Activated B cell treated with CpG ODN at 0.5 μM for 24 hours (primary cell): Measurements from ENCODE around the gene CDK14. TPM values are rescaled to one million over a fixed set of nuclear protein-coding genes. Genes with fewer than 3 reads are reported as not detected.

Experiments used
- ATAC-seq: fragments of 200-7000 bp; cut with Tn5 transposase; one replicate; pipeline ENCODE4 v1.10.0; 2021; ENCODE audit warnings: low read depth, mild to moderate bottlenecking, moderate library complexity
- CTCF ChIA-PET: fragments of 350-600 bp; sonication (Branson Sonifier 250); formaldehyde crosslinking; loops from one replicate; lab custom pipeline; 2021; ENCODE audit warnings: antibody characterized with exemption; lab: Charles Lee
- POLR2A ChIA-PET: fragments of 350-600 bp; sonication (Branson Sonifier 250); formaldehyde crosslinking; loops from one replicate; lab custom pipeline; 2021; ENCODE audit warnings: antibody characterized with exemption; lab: Charles Lee
- DNase-seq: peaks from one replicate; pipeline ENCODE4 v3.0.0; 2022
- H3K27ac Mint-ChIP-seq: one replicate; pipeline ENCODE4 v1.8.0; 2020; ENCODE audit warnings: mixed read lengths
- H3K27me3 Mint-ChIP-seq: one replicate; pipeline ENCODE4 v1.8.0; 2021; ENCODE audit warnings: mixed read lengths
- H3K36me3 Mint-ChIP-seq: one replicate; pipeline ENCODE4 v1.8.0; 2021; ENCODE audit warnings: low read depth, mixed read lengths
- H3K4me1 Mint-ChIP-seq: one replicate; pipeline ENCODE4 v1.8.0; 2021; ENCODE audit warnings: mixed read lengths
- H3K4me3 Mint-ChIP-seq: one replicate; pipeline ENCODE4 v1.8.0; 2020; ENCODE audit warnings: mild to moderate bottlenecking, mixed read lengths
- H3K9me3 Mint-ChIP-seq: one replicate; pipeline ENCODE4 v1.8.0; 2020; ENCODE audit warnings: mixed read lengths
- intact Hi-C: fragments of 100-400 bp; cut with micrococcal nuclease; formaldehyde crosslinking; loops from one replicate; pipeline ENCODE4 v1.15.1; 2024
- total RNA-seq: library from RNA; stranded (reverse); gene quantifications from 2 replicates; pipeline ENCODE4 v1.2.3, GENCODE V29; 2022
- TF ChIP-seq, protein P1 (sequence below): fragments of 200-600 bp; IDR thresholded peaks from one replicate; pipeline ENCODE4 v1.8.0; 2022; ENCODE audit warnings: antibody characterized with exemption, mild to moderate bottlenecking

CDK14 gene
- total RNA-seq, 1 donor from 2014 or later = 140 TPM

- no peaks in the 10 kb centered on the region for H3K36me3 Mint-ChIP-seq
- CTCF ChIA-PET = no interaction called here
- intact Hi-C loops = no loop called here
- H3K4me1 Mint-ChIP-seq = no peaks in the 10 kb centered on the region
- H3K9me3 Mint-ChIP-seq = no peaks in the 10 kb centered on the region
- POLR2A ChIA-PET = no interaction called here
- DNase-seq (no peak), ATAC-seq (no peak)
- TF ChIP-seq, protein P1, sequence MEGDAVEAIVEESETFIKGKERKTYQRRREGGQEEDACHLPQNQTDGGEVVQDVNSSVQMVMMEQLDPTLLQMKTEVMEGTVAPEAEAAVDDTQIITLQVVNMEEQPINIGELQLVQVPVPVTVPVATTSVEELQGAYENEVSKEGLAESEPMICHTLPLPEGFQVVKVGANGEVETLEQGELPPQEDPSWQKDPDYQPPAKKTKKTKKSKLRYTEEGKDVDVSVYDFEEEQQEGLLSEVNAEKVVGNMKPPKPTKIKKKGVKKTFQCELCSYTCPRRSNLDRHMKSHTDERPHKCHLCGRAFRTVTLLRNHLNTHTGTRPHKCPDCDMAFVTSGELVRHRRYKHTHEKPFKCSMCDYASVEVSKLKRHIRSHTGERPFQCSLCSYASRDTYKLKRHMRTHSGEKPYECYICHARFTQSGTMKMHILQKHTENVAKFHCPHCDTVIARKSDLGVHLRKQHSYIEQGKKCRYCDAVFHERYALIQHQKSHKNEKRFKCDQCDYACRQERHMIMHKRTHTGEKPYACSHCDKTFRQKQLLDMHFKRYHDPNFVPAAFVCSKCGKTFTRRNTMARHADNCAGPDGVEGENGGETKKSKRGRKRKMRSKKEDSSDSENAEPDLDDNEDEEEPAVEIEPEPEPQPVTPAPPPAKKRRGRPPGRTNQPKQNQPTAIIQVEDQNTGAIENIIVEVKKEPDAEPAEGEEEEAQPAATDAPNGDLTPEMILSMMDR = no peak
- H3K27ac Mint-ChIP-seq = no peak overlapping the region
- peaks cover 6% of the 10 kb centered on the region for H3K27me3 Mint-ChIP-seq
- H3K4me3 Mint-ChIP-seq = no peak overlapping the region
Measured at GRCh38 chr7:91239772-91240171, 643.7 kb downstream of the CDK14 start.

DNA sequence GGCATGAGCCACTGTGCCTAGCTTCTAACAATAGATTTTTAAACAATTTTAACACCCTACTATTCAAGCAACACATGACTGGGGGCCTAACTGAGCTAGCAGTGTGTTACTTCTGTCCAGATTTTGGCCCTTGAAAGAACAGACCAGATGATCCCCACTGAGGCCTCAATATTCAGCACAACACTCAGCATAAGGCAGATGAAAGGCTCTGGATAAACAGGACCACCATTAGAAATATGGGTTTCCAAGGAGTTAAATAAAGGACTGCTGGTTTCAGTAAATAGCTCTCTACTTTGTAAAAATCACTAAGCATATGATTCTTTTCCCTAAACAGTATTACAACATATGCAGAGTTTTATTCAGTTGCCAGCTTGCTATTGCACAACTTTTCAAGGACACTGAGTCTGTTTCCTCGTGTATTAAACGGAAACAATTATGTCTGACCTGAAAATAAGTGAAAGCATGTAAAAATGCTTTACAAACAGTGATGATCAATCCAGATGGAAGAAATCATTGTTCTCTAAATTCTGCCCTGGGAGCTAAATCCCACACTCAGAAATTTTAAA lies 644.3 kb downstream of the CDK14 start:
- Mint-ChIP-seq H3K27ac (no peak overlapping the region), H3K4me3 (no peak overlapping the region), H3K9me3 (no peaks in the 10 kb centered on the region), H3K36me3 (no peaks in the 10 kb centered on the region), H3K4me1 (no peaks in the 10 kb centered on the region), H3K27me3 (peaks cover 6% of the 10 kb centered on the region)
- DNase-seq (no peak), ATAC-seq (no peak)
- POLR2A ChIA-PET = no interaction called here
- TF ChIP-seq, protein P1 = no peak
- intact Hi-C loops = no loop called here
- CTCF ChIA-PET = no interaction called here

DNA sequence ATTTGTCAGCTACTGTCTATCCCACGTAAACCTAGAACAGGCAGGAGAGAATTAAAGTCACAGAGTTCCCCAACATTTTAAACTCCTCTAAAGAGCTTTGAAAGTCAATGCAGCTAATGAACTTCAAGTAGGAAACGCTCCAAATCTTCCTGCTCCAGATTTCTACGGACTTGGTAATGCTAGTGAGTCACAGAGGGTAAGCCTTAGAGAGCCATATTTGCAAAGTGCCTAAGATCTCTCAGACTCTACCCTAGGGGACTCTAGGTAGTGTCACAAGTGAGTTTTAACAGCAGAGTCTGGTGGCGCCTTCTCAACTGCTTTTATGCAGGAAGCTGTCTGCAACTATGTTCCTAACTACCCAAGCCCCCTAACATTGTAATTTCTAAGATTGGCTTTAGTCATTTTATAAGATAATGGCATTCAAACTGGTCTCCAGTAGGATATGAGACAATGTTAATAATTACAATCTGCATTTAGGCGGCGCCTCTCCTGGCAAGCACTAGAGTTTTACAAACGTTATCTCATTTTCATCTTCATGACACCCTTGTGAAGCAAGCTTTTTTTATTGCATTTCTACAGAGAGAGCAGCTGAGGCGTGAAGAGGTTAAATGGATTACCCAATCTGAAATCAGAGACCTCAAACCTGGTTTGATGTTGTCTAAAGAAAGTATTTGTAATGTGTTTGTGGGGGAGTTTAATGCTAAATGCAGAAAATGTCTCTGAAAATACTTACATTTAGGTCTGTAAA lies 646.1 kb downstream of the CDK14 start:
- ChIA-PET POLR2A (no interaction called here), CTCF (no interaction called here)
- TF ChIP-seq, protein P1 = no peak
- Mint-ChIP-seq H3K36me3 (no peaks in the 10 kb centered on the region), H3K27ac (no peak overlapping the region), H3K9me3 (no peaks in the 10 kb centered on the region), H3K4me3 (no peak overlapping the region), H3K4me1 (no peaks in the 10 kb centered on the region), H3K27me3 (peaks cover 6% of the 10 kb centered on the region)
- intact Hi-C loops = no loop called here
- ATAC-seq (no peak), DNase-seq (no peak)

GRCh38 chr7:91243591-91244301 lies 647.6 kb downstream of the CDK14 start:
- TF ChIP-seq, protein P1 = no peak
- POLR2A ChIA-PET = no interaction called here
- Mint-ChIP-seq H3K4me1 (no peaks in the 10 kb centered on the region), H3K27ac (no peak overlapping the region), H3K9me3 (no peaks in the 10 kb centered on the region), H3K27me3 (peaks cover 6% of the 10 kb centered on the region), H3K36me3 (no peaks in the 10 kb centered on the region), H3K4me3 (no peak overlapping the region)
- CTCF ChIA-PET = no interaction called here
- intact Hi-C loops = no loop called here
- ATAC-seq (no peak), DNase-seq (no peak)

DNA sequence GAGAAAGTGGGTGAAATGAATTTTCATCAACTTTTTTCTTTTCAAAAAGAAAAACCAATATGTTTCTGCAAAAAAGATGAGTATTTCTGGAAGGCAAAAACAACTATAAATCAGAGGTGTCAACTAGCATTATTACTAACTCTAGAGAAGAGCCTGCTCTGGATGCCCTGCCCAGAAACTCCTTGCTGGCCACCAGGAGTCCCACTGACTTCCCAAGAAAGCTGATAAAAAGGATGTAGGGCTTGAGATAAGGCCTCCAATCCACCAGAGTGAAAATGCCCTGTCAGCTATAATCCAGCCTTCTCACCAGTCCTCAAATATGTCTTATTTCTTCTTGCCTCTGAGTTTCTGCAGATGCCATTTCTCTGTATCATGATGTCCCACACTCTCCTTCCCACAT lies 651.4 kb downstream of the CDK14 start:
- intact Hi-C loops = no loop called here
- Mint-ChIP-seq H3K4me3 (no peak overlapping the region), H3K27ac (no peak overlapping the region), H3K36me3 (no peaks in the 10 kb centered on the region), H3K9me3 (no peaks in the 10 kb centered on the region), H3K4me1 (no peaks in the 10 kb centered on the region), H3K27me3 (peaks cover 2% of the 10 kb centered on the region)
- ATAC-seq (no peak), DNase-seq (no peak)
- POLR2A ChIA-PET = no interaction called here
- TF ChIP-seq, protein P1 = no peak
- CTCF ChIA-PET = no interaction called here
